NCI-H128 (cell line): ENCODE results near the gene TXK.

ENCODE experiments used
- DNase-seq: peaks from one replicate; lab custom pipeline; 2025; ENCODE audit not compliant: unreplicated experiment; lab: John Stamatoyannopoulos, UW

TXK gene

GRCh38 chr4:48105230-48105629 is 28.8 kb downstream of the TXK start:
- no peak for DNase-seq

DNA sequence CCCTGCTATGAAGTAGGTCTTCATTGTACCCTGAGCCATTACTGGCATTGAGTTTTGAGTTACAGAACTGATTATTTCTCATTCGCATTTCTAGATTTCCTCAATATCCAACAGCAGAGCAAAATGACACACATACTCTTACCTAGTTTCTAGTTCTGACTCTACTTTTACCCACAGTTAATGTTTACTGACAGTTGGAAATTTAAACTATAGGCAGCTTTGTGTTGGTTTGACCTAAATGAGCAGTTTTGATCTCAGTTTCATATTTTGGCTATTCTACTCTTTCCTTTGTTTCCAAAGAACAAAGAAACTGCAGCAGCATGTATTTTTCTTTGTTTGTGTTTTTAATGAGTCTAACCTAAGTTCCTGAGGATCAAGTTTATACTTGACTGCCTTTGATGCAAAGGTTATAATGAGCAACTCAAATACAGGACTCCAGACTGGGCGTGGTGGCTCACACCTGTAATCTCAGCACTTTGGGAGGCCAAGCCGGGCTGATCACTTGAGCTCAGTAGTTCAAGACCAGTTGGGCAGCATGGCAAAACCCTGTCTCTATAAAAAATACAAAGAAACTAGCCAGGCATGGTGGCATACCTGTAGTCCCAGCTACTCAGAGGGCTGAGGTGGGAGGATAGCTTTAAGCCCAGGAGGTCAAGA is 30.4 kb downstream of the TXK start:
- no peak for DNase-seq

- DNase-seq: no peak
Observed at GRCh38 chr4:48102303-48102702, 31.7 kb downstream of the TXK start.

DNA sequence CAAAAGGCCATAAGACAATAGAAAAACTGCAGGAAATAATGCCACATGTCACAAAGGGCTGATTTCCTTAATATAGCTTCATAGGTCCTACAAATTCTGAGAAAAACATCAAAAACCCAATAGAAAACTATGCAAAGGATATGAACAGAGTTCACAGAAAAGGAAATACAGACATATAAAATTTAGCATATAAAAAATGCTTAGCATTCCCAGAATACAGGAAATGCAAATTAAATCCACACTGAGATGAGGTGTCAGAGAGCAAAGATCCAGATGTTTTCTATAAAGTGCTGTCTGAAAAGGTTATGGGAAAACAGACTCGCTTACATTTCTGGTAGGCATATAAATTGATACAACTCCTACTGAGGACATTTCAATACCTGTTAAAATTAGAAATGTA is 33.8 kb downstream of the TXK start:
- DNase-seq: no peak

DNA sequence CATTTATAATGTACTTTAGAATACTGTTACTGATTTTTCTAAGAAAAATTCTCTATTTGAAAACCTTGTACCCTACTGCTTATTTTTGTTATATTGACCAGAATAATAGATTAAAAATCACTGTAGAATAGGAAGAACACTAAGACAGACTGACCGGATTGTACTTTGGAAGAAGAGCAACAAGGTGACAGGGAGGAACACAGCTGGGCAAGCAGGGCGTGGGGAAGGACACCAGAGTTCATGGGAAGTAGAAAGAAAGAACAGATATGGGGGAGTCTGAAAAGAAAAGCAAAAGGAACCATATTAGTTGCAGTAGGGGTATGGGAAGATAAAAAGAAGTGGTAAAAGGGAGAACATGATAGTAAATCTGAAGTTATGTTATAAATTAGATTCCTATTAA is 38.6 kb downstream of the TXK start:
- DNase-seq: no peak

- no peak for DNase-seq
Observed at GRCh38 chr4:48093991-48094416, 40.0 kb downstream of the TXK start.

GRCh38 chr4:48090621-48091020 is 43.4 kb downstream of the TXK start:
- DNase-seq: no peak

DNA sequence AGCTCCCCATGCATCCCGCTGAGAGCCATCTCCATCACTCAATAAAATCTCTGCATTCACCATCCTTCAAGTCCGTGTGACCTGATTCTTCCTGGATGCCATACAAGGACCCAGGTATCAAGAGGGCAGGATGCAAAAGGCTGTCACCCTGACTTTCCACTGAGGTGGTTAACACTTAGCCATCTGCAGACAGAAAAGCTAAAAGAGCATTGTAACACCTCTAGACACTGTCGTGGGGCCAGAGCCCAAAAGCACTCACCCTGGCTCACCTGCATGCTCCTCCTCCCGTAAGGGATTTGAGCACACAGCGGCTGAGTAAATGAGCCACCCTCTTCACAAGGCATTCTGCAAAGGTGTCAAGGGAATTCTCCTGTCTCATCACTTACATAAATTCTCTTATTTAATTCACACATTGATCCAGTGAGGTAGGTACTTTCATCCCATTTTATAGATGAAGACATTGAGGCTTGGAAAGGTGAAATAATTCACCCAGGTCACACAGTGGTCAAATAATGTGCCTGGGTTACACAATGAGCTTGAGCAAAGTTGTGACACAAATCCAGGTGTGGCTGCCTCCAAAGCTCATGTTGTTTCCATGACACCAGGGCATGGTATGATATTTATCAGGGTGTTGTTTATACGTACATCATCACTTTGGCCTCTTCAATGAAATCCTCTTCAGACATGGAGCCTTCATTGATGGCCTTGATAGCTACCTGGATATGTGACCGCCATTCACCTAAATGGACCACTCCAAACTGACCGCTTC is 48.0 kb downstream of the TXK start:
- DNase-seq: no peak

DNA sequence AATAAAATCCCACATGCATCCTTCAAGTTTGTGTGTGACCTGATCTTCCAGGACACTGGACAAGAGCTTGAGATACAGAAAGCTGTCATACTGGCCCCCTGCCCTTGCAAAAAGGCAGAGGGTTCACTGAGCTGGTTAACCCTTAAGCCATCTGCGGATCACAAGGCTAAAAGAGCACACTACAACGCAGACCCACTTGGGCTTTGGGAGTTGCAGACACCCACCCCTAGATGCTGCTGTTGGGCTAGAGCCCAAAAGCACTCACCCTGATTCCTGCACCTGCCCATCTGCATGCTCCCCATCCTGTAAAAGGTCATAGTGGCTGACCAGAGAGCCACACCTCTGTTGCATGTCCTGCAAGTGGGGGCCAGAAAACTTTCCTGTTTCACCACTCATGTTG is 51.1 kb downstream of the TXK start:
- no peak for DNase-seq

DNA sequence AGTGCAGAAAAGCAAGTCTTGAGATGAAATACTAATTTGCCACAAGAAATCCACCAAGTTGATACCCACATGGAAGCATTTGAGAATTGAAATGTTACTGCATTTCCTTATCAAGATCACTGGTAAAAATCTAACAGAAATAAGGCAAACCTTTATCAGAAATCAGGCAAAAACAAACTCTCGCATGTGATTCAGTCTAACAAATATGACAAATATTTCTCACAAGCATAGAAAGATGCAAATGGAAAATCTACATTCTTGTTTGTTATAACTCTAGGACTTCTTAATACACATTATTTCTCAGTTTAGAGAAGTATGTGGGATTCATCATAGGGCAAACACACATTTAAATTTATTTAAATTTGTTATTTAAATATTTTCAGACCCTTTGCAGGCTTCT is 52.9 kb downstream of the TXK start:
- no peak for DNase-seq

GRCh38 chr4:48079972-48080391 is 54.1 kb downstream of the TXK start:
- DNase-seq: no peak

GRCh38 chr4:48078862-48079655 is 55.0 kb downstream of the TXK start:
- no peak for DNase-seq

- DNase-seq: no peak
Observed at GRCh38 chr4:48078425-48078824, 55.6 kb downstream of the TXK start.

DNA sequence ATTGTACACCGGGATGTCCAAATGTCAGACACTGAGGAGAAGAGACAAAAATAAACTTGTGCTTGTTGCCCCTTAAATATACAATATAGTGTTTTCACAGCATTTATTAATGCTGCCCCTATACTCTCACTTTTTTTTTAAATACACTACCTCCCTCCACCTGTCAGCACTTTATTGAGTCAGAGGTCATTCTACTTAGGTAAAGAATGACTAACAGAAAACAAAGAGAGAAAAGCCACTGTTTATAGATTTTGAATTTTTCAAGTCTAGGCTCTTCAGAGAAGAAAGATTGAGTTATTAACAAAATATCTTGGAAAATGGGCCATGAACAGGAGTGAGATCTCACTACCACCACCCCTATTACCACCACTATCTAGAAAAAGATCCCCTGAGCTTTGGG is 59.4 kb downstream of the TXK start:
- no peak for DNase-seq

GRCh38 chr4:48073567-48074103 is 60.4 kb downstream of the TXK start:
- DNase-seq: no peak

GRCh38 chr4:48071191-48071590 is 62.9 kb downstream of the TXK start:
- no peak for DNase-seq

DNA sequence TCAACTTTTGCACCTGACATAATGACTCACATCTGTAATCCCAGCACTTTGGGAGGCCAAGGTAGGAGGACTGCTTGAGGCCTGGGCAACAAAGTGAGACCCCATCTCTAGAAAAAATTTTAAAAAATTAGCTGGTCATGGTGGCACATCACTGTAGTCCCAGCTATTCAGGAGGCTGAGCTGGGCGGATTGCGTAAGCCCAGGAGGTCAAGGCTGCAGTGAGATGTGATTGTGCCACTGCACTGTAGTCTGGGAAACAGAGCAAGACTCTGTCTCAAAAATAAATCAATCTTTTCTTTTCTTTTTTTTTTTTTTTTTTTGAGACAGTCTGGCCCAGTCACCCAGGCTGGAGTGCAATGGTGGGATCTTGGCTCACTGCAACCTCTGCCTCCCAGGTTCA is 65.0 kb downstream of the TXK start:
- no peak for DNase-seq

DNA sequence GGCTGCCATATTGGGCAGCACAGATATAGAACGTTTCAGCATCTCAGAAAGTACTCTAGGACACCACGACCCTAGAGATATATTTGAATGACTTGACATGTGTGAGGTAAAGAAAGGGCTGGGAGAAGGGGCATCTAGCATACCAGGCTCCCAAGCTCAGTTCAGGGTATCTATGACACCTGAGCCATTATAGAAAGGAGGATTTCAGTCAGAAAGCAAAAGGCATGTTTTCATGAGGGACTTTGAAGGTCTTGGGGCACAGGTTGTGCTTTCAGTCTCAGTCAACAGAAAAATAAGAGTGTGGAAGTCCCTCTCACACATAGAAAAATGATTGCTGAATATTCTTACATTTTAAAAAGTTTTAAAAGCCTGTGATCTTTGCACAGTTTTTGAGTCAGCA is 65.9 kb downstream of the TXK start:
- DNase-seq: no peak

DNA sequence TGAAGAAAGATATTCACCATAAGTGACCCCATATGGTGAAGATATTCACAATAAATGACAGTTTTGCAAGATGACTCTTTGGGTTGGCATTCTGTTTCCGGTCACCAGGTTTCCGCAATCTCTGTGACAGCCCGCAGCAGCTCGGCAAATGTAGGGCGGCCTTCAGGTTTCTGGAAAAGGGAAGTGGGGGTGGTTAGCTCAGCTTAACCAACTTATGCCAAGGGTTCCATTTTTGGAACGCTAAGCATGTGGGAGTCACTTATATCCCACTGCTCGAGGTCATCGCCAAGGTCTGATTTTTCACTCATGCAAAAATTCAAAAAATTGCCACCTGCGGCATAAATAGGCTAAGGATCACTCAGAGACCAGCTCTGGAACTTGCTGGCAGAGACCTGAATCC is 66.5 kb downstream of the TXK start:
- no peak for DNase-seq

GRCh38 chr4:48065587-48066052 is 68.4 kb downstream of the TXK start:
- DNase-seq: no peak

DNA sequence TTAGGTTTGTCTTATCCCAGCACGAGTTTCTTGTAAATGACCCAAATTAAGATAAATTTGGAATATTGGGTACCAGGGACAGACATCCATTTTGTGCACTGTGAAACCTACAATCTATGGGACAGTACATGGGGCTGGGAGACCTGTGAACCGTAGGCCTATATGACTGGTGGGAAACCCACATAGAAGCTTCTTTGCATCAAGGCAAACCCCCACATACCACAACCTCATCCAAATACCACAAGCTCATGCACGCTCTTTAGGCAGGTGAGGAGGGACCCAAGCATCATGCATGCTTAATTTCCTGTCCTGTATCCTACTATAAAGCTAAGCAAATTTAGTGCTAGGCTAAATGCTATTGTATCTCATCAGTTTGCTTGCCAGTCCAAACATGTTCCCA is 69.7 kb downstream of the TXK start:
- DNase-seq: no peak
